B cell (primary cell): Measurements from ENCODE around the gene GPD1. TPM values are rescaled to one million over a fixed set of nuclear protein-coding genes. Genes with fewer than 3 reads are reported as not detected.

Experiments used
- ATAC-seq: fragments of 200-7000 bp; cut with Tn5 transposase; one replicate; pipeline ENCODE4 v1.10.0; 2021; ENCODE audit warnings: low read depth, mild to moderate bottlenecking, moderate number of reproducible peaks, moderate library complexity
- CTCF ChIA-PET: fragments of 350-600 bp; sonication (Branson Sonifier 250); formaldehyde crosslinking; loops from one replicate; lab custom pipeline; 2021; ENCODE audit warnings: antibody characterized with exemption, inconsistent platforms; lab: Charles Lee
- POLR2A ChIA-PET: fragments of 350-600 bp; sonication (Branson Sonifier 250); formaldehyde crosslinking; loops from one replicate; lab custom pipeline; 2021; ENCODE audit warnings: antibody characterized with exemption; lab: Charles Lee
- DNase-seq: peaks from one replicate; pipeline ENCODE4 v3.0.0; 2013
- H2AFZ ChIP-seq: 2 replicates; pipeline ENCODE4 v1.6.1; 2012; ENCODE audit warnings: mild to moderate bottlenecking, low read depth, low read length; ENCODE audit not compliant: insufficient read depth, poor library complexity, severe bottlenecking
- H3K27ac ChIP-seq, 2 donors: 1 replicate in 1 of 2; 2 replicates in 1 of 2; pipeline ENCODE4 v1.5.1; 2012 to 2013; ENCODE audit warnings: low read length in 2 of 2, mild to moderate bottlenecking in 2 of 2, moderate library complexity in 1 of 2
- H3K27me3 ChIP-seq, 4 experiments: fragments of 200-600 bp in 1 of 4; sonication (generic) in 1 of 4; replicated peaks in 1 of 4; 1 replicate in 2 of 4; 2 replicates in 2 of 4; pipeline versions ENCODE4 v1.6.1 to v1.7.0; 2013 to 2016; ENCODE audit warnings: low read length in 3 of 4, mild to moderate bottlenecking in 2 of 4, mixed read lengths in 1 of 4, moderate library complexity in 1 of 4; ENCODE audit not compliant: insufficient read depth in 4 of 4, control insufficient read depth in 3 of 4; ENCODE audit errors: control extremely low read depth in 1 of 4
- H3K36me3 ChIP-seq, 2 experiments: replicated peaks in 1 of 2; 1 replicate in 1 of 2; 2 replicates in 1 of 2; pipeline versions ENCODE4 v1.6.1 to v1.7.1; 2013; ENCODE audit warnings: low read length in 1 of 2; ENCODE audit not compliant: insufficient read depth in 2 of 2, control insufficient read depth in 1 of 2; ENCODE audit errors: control extremely low read depth in 1 of 2, extremely low read depth in 1 of 2
- H3K4me1 ChIP-seq, 2 donors: fragments of 200-600 bp in 1 of 2; sonication (generic) in 1 of 2; 1 replicate in 1 of 2; 2 replicates in 1 of 2; pipeline versions ENCODE4 v1.5.1 to v1.6.1; 2013 to 2017; ENCODE audit warnings: low read length in 2 of 2; ENCODE audit not compliant: control insufficient read depth in 2 of 2, insufficient read depth in 2 of 2
- H3K4me2 ChIP-seq: replicated peaks from 2 replicates; pipeline ENCODE3; 2012; ENCODE audit warnings: mild to moderate bottlenecking, low read depth, low read length; ENCODE audit not compliant: poor library complexity, severe bottlenecking
- H3K4me3 ChIP-seq, 5 experiments: fragments of 200-600 bp in 1 of 5; sonication (generic) in 1 of 5; 1 replicate in 3 of 5; 2 replicates in 2 of 5; pipeline versions ENCODE4 v1.5.1 to v1.7.0; 2011 to 2016; ENCODE audit warnings: low read length in 4 of 5, mild to moderate bottlenecking in 4 of 5, low read depth in 2 of 5, control low read depth in 1 of 5, moderate library complexity in 1 of 5; ENCODE audit not compliant: insufficient read depth in 1 of 5; ENCODE audit errors: control extremely low read depth in 1 of 5, extremely low read depth in 1 of 5
- H3K79me2 ChIP-seq: fragments of 200-600 bp; sonication (generic); one replicate; pipeline ENCODE4 v1.6.0; 2016; ENCODE audit warnings: low read length; ENCODE audit not compliant: control insufficient read depth, insufficient read depth
- H3K9ac ChIP-seq: fragments of 200-600 bp; sonication (generic); 2 replicates; pipeline ENCODE4 v1.6.1; 2017; ENCODE audit warnings: mild to moderate bottlenecking, low read length, moderate library complexity
- H3K9me3 ChIP-seq, 3 donors: one replicate each; pipeline versions ENCODE4 v1.6.1 to v1.7.1; 2013; ENCODE audit warnings: low read length in 2 of 3; ENCODE audit not compliant: control insufficient read depth in 2 of 3, insufficient read depth in 1 of 3; ENCODE audit errors: control extremely low read depth in 1 of 3
- H4K20me1 ChIP-seq: 2 replicates; pipeline ENCODE4 v1.6.0; 2012; ENCODE audit warnings: mild to moderate bottlenecking, low read length; ENCODE audit not compliant: insufficient read depth, control insufficient read depth, poor library complexity, severe bottlenecking
- H3K27ac Mint-ChIP-seq: one replicate; pipeline ENCODE4 v1.8.0; 2021; ENCODE audit warnings: mixed read lengths
- H3K27me3 Mint-ChIP-seq: one replicate; pipeline ENCODE4 v1.8.0; 2021; ENCODE audit warnings: mixed read lengths
- H3K4me1 Mint-ChIP-seq: one replicate; pipeline ENCODE4 v1.8.0; 2021; ENCODE audit warnings: mixed read lengths
- H3K4me3 Mint-ChIP-seq: one replicate; pipeline ENCODE4 v1.8.0; 2021; ENCODE audit warnings: mixed read lengths
- H3K9me3 Mint-ChIP-seq: one replicate; pipeline ENCODE4 v1.8.0; 2022; ENCODE audit warnings: mixed read lengths; ENCODE audit not compliant: insufficient read depth
- EZH2 ChIP-seq: IDR thresholded peaks from 2 replicates; pipeline ENCODE4 v1.6.1; 2012; ENCODE audit warnings: borderline replicate concordance, low read depth, mild to moderate bottlenecking, moderate library complexity, low read length; ENCODE audit not compliant: insufficient read depth, poor library complexity, severe bottlenecking
- WGBS: methylation state at CpG from one replicate; pipeline ENCODE4 v1.1.5; 2013; ENCODE audit warnings: missing lambda C conversion rate; ENCODE audit not compliant: insufficient coverage; 5-methylcytosine and 5-hydroxymethylcytosine counted together
- intact Hi-C: fragments of 100-400 bp; cut with micrococcal nuclease; formaldehyde crosslinking; loops from one replicate; pipeline ENCODE4 v1.10.0; 2022
- polyA plus RNA-seq: library from polyadenylated mRNA; depleted of rRNA; stranded (reverse); fragments of >200 nt; gene quantifications from 2 replicates; pipeline ENCODE4 v1.2.3, GENCODE V29; 2012
- total RNA-seq, 2 donors: library from RNA; stranded (reverse); fragments of 120-200 nt in 1 of 2; gene quantifications; 1 replicate in 1 of 2; 2 replicates in 1 of 2; pipeline versions ENCODE4 v1.2.3 to v1.2.4, GENCODE V29; 2013 to 2022
- TF ChIP-seq, protein P1 (sequence below): fragments of 200-600 bp; IDR thresholded peaks from one replicate; pipeline ENCODE4 v1.8.0; 2022; ENCODE audit warnings: antibody characterized with exemption, mild to moderate bottlenecking

GPD1 gene
- total and polyA plus RNA-seq, 2 donors (not counting 1 experiment from before 2014, with no cell fraction given) = 0.54 to 1.1 TPM

DNA sequence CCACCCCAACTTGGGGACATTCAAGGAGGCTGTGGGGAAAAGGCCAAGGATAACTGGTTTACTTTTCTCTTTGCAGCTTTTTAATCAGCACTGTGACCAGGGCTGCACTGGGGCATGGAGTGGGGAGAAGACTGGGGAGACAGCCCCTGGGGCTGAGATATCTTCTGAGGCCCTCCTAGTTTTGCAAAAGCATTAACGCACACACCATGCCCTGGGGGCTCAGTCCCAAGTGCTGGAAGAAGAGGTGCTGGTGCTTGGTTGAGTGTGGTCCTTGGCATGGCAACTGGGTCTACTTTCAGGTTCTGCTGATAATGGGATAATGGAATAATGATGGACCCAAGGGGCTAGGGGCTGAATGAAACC, 28.0 kb upstream of the GPD1 start:
- Histone ChIP-seq H3K4me3 (no peak overlapping the region), H3K9me3 (no peaks in the 10 kb centered on the region), H3K36me3 (no peaks in the 10 kb centered on the region), H3K4me1 (peaks cover 0 to 7% of the 10 kb centered on the region in 2 donors), H3K27ac (no peak overlapping the region), H3K4me2 (no peak overlapping the region), H2AFZ (no peak overlapping the region), H3K79me2 (no peaks in the 10 kb centered on the region), H4K20me1 (no peaks in the 10 kb centered on the region), H3K27me3 (no peaks in the 10 kb centered on the region), H3K9ac (no peak overlapping the region)
- no peaks in the 10 kb centered on the region for H3K4me1 Mint-ChIP-seq
- POLR2A ChIA-PET = no interaction called here
- no peak overlapping the region for H3K4me3 Mint-ChIP-seq
- 100% methylated on average over 1 of the region's 1 CpG for WGBS
- H3K27ac Mint-ChIP-seq = no peak overlapping the region
- H3K27me3 Mint-ChIP-seq = peaks cover 7% of the 10 kb centered on the region
- H3K9me3 Mint-ChIP-seq = no peaks in the 10 kb centered on the region
- intact Hi-C loops = loop anchor here (1.0 kb wide), 3 partner anchors 10 to 208 kb away; partner anchors contain the start of genes LIMA1 and SMARCD1
- CTCF ChIA-PET = interaction anchor here (1.3 to 15.9 kb wide), 7 partner anchors 9 to 112 kb away, joined by 3 to 343 read pairs (median 9); partner anchors contain the start of genes CERS5, COX14 and SMARCD1
- no peak for ATAC-seq
- no peak for TF ChIP-seq EZH2
- TF ChIP-seq, protein P1, sequence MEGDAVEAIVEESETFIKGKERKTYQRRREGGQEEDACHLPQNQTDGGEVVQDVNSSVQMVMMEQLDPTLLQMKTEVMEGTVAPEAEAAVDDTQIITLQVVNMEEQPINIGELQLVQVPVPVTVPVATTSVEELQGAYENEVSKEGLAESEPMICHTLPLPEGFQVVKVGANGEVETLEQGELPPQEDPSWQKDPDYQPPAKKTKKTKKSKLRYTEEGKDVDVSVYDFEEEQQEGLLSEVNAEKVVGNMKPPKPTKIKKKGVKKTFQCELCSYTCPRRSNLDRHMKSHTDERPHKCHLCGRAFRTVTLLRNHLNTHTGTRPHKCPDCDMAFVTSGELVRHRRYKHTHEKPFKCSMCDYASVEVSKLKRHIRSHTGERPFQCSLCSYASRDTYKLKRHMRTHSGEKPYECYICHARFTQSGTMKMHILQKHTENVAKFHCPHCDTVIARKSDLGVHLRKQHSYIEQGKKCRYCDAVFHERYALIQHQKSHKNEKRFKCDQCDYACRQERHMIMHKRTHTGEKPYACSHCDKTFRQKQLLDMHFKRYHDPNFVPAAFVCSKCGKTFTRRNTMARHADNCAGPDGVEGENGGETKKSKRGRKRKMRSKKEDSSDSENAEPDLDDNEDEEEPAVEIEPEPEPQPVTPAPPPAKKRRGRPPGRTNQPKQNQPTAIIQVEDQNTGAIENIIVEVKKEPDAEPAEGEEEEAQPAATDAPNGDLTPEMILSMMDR = no peak
- no peak for DNase-seq

DNA sequence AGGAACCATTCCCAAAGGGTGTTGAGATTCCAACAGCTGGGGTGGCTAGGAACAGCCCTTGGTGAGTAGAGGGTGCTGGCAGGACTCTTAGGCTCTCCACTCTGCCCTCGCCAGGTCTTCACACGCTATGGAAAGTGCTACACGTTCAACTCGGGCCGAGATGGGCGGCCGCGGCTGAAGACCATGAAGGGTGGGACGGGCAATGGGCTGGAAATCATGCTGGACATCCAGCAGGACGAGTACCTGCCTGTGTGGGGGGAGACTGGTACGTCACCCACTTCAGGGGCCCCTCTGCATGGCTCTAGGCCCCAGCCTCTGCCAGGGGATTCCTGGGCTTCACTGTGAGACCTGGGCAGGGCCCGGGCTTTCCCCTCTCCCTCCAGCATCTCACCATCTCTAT, 26.7 kb upstream of the GPD1 start:
- Histone ChIP-seq H3K4me3 (no peak overlapping the region), H3K79me2 (no peaks in the 10 kb centered on the region), H3K4me2 (no peak overlapping the region), H3K36me3 (no peaks in the 10 kb centered on the region), H3K9me3 (no peaks in the 10 kb centered on the region), H3K4me1 (peaks cover 0 to 7% of the 10 kb centered on the region in 2 donors), H3K9ac (no peak overlapping the region), H4K20me1 (no peaks in the 10 kb centered on the region), H3K27ac (no peak overlapping the region), H3K27me3 (no peaks in the 10 kb centered on the region), H2AFZ (no peak overlapping the region)
- no peak for TF ChIP-seq EZH2
- TF ChIP-seq, protein P1 = no peak
- ChIA-PET CTCF (interaction anchor here (0.9 to 15.9 kb wide), 6 partner anchors 8 to 97 kb away, joined by 3 to 343 read pairs (median 8); partner anchors contain the start of genes CERS5, COX14 and SMARCD1), POLR2A (no interaction called here)
- 92% methylated on average over 12 of the region's 12 CpGs for WGBS
- intact Hi-C loops = no loop called here
- DNase-seq = no peak
- Mint-ChIP-seq H3K9me3 (no peaks in the 10 kb centered on the region), H3K4me3 (no peak overlapping the region), H3K4me1 (no peaks in the 10 kb centered on the region), H3K27ac (no peak overlapping the region), H3K27me3 (peaks cover 2% of the 10 kb centered on the region)
- ATAC-seq = no peak
